Psoas muscle (tissue), 8 donors: ENCODE data around the gene ACE. TPM values are rescaled to one million over a fixed set of nuclear protein-coding genes. Genes with fewer than 3 reads are reported as not detected.

Experiments used
- ATAC-seq, 4 donors: fragments of 200-7000 bp; cut with Tn5 transposase; one replicate each; pipeline ENCODE4 v1.9.1; 2020; ENCODE audit warnings: moderate library complexity in 3 of 4, mild to moderate bottlenecking in 2 of 4
- DNase-seq, 2 donors: peaks; one replicate each; pipeline ENCODE4 v3.0.0-alpha.2; 2020
- H3K27ac ChIP-seq: fragments of 200-600 bp; one replicate; pipeline ENCODE4 v1.8.0; 2022
- H3K27me3 ChIP-seq, 3 donors: fragments of 200-600 bp in 1 of 3; one replicate each; pipeline versions ENCODE4 v1.6.1 to v1.8.0; 2013 to 2022; ENCODE audit warnings: low read length in 2 of 3, mild to moderate bottlenecking in 2 of 3, moderate library complexity in 1 of 3; ENCODE audit not compliant: insufficient read depth in 3 of 3
- H3K36me3 ChIP-seq, 2 donors: fragments of 200-600 bp in 1 of 2; one replicate each; pipeline versions ENCODE4 v1.6.1 to v1.8.0; 2013 to 2022; ENCODE audit warnings: low read depth in 1 of 2, mild to moderate bottlenecking in 1 of 2, moderate library complexity in 1 of 2; ENCODE audit not compliant: insufficient read depth in 1 of 2
- H3K4me1 ChIP-seq: fragments of 200-600 bp; one replicate; pipeline ENCODE4 v1.8.0; 2022
- H3K4me3 ChIP-seq: fragments of 200-600 bp; one replicate; pipeline ENCODE4 v1.8.0; 2022; ENCODE audit warnings: mild to moderate bottlenecking
- H3K9me3 ChIP-seq: fragments of 200-600 bp; one replicate; pipeline ENCODE4 v1.8.0; 2022
- CTCF ChIP-seq: fragments of 200-600 bp; IDR thresholded peaks from one replicate; pipeline ENCODE4 v1.8.0; 2022; ENCODE audit warnings: antibody characterized with exemption
- WGBS, 3 donors: extraction: QIAGEN DNeasy Blood & Tissue Kit; methylation state at CpG; one replicate each; pipeline versions ENCODE4 v1.1.6 to v1.1.7; 2013; 5-methylcytosine and 5-hydroxymethylcytosine counted together
- intact Hi-C, 2 donors: fragments of 100-400 bp; cut with DNase I; formaldehyde crosslinking; loops; one replicate each; pipeline versions ENCODE4 v1.11.0 to v1.14.2; 2022
- polyA plus RNA-seq, 3 donors: library from polyadenylated mRNA; stranded (reverse); fragments of 200-250 nt; gene quantifications; one replicate each; pipeline ENCODE4 v1.2.3, GENCODE V29; 2013
- total RNA-seq, 4 donors: library from RNA; stranded (reverse); fragmentation: NEBNext Ultra II Directional in 2 of 4; extraction: Animal tissue kit (Norgen Biotek cat#: 25700) in 2 of 4; gene quantifications; one replicate each; pipeline versions ENCODE4 v1.2.1 to v1.2.4, GENCODE V29; 2021 to 2023
- donor health status: healthy with polysubstance abuse.
- donor health status: DM: no; HTN: no; CAD: no; lungs with moderate emphysema.
- donor health status: Bipolar disorder and iron deficiency.
- donor health status: healthy.
- donor health status: DM: yes; HTN: yes; CAD: no.
- donor health status: DM: no; HTN: no; CAD: no.
- donor health status: DM: no; HTN: no; CAD: no.
- donor health status: DM: yes; HTN: yes; CAD: no.

Gene ACE
- total and polyA plus RNA-seq, 7 donors = 0.82 to 12.5 (median 2.0) TPM

GRCh38 chr17:63542942-63543821 lies 66.3 kb downstream of the ACE start:
- no peak overlapping the region for H3K27ac ChIP-seq
- DNase-seq = no peak
- no peak for TF ChIP-seq CTCF
- H3K27me3 ChIP-seq = peaks cover 0 to 20% (median 9%) of the 10 kb centered on the region in 3 donors
- H3K36me3 ChIP-seq = no peaks in the 10 kb centered on the region
- intact Hi-C loops = no loop called here
- H3K4me3 ChIP-seq = no peak overlapping the region
- H3K4me1 ChIP-seq = no peaks in the 10 kb centered on the region
- WGBS, 3 donors = 51 to 56% (median 54%) methylated on average over 14 to 15 of the region's 15 CpGs
- no peak for ATAC-seq
- no peaks in the 10 kb centered on the region for H3K9me3 ChIP-seq

GRCh38 chr17:63543822-63544420 lies 67.1 kb downstream of the ACE start:
- intact Hi-C loops = no loop called here
- no peak for TF ChIP-seq CTCF
- ATAC-seq = no peak

GRCh38 chr17:63544467-63545301 lies 67.8 kb downstream of the ACE start:
- DNase-seq = no peak
- TF ChIP-seq CTCF = no peak
- Histone ChIP-seq H3K9me3 (no peaks in the 10 kb centered on the region), H3K4me1 (peaks cover 6% of the 10 kb centered on the region), H3K27ac (no peak overlapping the region), H3K27me3 (peaks cover 0 to 5% (median 0%) of the 10 kb centered on the region in 3 donors), H3K36me3 (no peaks in the 10 kb centered on the region), H3K4me3 (no peak overlapping the region)
- 86 to 88% (median 88%) methylated on average over 13 of the region's 13 CpGs for WGBS, 3 donors
- intact Hi-C loops = no loop called here
- ATAC-seq = no peak

More at GRCh38 chr17:63543822-63544420, 67.1 kb downstream of the ACE start:
- peaks cover 0 to 13% (median 3%) of the 10 kb centered on the region in 3 donors for H3K27me3 ChIP-seq
- no peaks in the 10 kb centered on the region for H3K36me3 ChIP-seq
- no peaks in the 10 kb centered on the region for H3K9me3 ChIP-seq
- H3K27ac ChIP-seq = no peak overlapping the region
- no peaks in the 10 kb centered on the region for H3K4me1 ChIP-seq
- no peak overlapping the region for H3K4me3 ChIP-seq
- DNase-seq = no peak

- intact Hi-C loops = no loop called here
Measured at GRCh38 chr17:63546308-63547082, 69.6 kb downstream of the ACE start.

More at GRCh38 chr17:63546308-63547082, 69.6 kb downstream of the ACE start:
- Histone ChIP-seq H3K27ac (no peak overlapping the region), H3K4me1 (peaks cover 10% of the 10 kb centered on the region), H3K36me3 (no peaks in the 10 kb centered on the region), H3K27me3 (no peaks in the 10 kb centered on the region), H3K4me3 (no peak overlapping the region), H3K9me3 (no peaks in the 10 kb centered on the region)
- WGBS, 3 donors = 86 to 90% (median 88%) methylated on average over 9 of the region's 9 CpGs
- DNase-seq (no peak), ATAC-seq (no peak)
- TF ChIP-seq CTCF = no peak
